Measurements from ENCODE around the gene CC2D1A. TPM values are rescaled to one million over a fixed set of nuclear protein-coding genes. Genes with fewer than 3 reads are reported as not detected.

Gene CC2D1A
- total RNA-seq, 6 experiments from 2014 or later: 22.9 to 28.3 (median 25.5) TPM

GRCh38 chr19:13861714-13862531, 44.1 kb upstream of the CC2D1A start:
- Mint-ChIP-seq H3K27ac (peak overlapping the region; percentile 94), H3K9me3 (no peaks in the 10 kb centered on the region), H3K27me3 (ENCODE audit: insufficient read depth) (no peaks in the 10 kb centered on the region; the same call in 1 of the 2 replicates), H3K36me3 (ENCODE audit: low read depth) (no peaks in the 10 kb centered on the region), H3K4me3 (peak overlapping the region; percentile 89), H3K4me1 (ENCODE audit: low read depth) (peaks cover 55% of the 10 kb centered on the region)
- TF ChIP-seq CTCF (IDR thresholded peaks at IDR 0.05): peak; percentile 100
- peak; percentile 92 for DNase-seq

GRCh38 chr19:13864046-13864666, 41.8 kb upstream of the CC2D1A start:
- H3K4me1 Mint-ChIP-seq (ENCODE audit: low read depth): peaks cover 55% of the 10 kb centered on the region

GRCh38 chr19:13864667-13865570, 41.1 kb upstream of the CC2D1A start:
- peak overlapping the region; percentile 69 for H3K27ac Mint-ChIP-seq
- no peak for DNase-seq
- H3K36me3 Mint-ChIP-seq (ENCODE audit: low read depth): no peaks in the 10 kb centered on the region
- TF ChIP-seq CTCF (IDR thresholded peaks at IDR 0.05): no peak
- peak overlapping the region; percentile 81 for H3K4me3 Mint-ChIP-seq
- H3K9me3 Mint-ChIP-seq: no peaks in the 10 kb centered on the region
- peaks cover 48% of the 10 kb centered on the region for H3K4me1 Mint-ChIP-seq (ENCODE audit: low read depth)
- H3K27me3 Mint-ChIP-seq (ENCODE audit: insufficient read depth): no peaks in the 10 kb centered on the region; the same call in 1 of the 2 replicates

More at GRCh38 chr19:13864046-13864666, 41.8 kb upstream of the CC2D1A start:
- peak overlapping the region; percentile 69 for H3K27ac Mint-ChIP-seq
- no peaks in the 10 kb centered on the region for H3K36me3 Mint-ChIP-seq (ENCODE audit: low read depth)
- no peaks in the 10 kb centered on the region for H3K9me3 Mint-ChIP-seq
- peak overlapping the region; percentile 81 for H3K4me3 Mint-ChIP-seq
- no peak for TF ChIP-seq CTCF (IDR thresholded peaks at IDR 0.05)
- no peak for DNase-seq
- no peaks in the 10 kb centered on the region; the same call in 1 of the 2 replicates for H3K27me3 Mint-ChIP-seq (ENCODE audit: insufficient read depth)

- no peak for TF ChIP-seq CTCF (IDR thresholded peaks at IDR 0.05)
- no peaks in the 10 kb centered on the region for H3K9me3 Mint-ChIP-seq
- H3K4me1 Mint-ChIP-seq (ENCODE audit: low read depth): peaks cover 43% of the 10 kb centered on the region
- H3K27ac Mint-ChIP-seq: no peak overlapping the region
- no peak for DNase-seq
- H3K36me3 Mint-ChIP-seq (ENCODE audit: low read depth): no peaks in the 10 kb centered on the region
- no peaks in the 10 kb centered on the region; the same call in 1 of the 2 replicates for H3K27me3 Mint-ChIP-seq (ENCODE audit: insufficient read depth)
- peak overlapping the region; percentile 75 for H3K4me3 Mint-ChIP-seq
Observed at GRCh38 chr19:13865571-13866462, 40.2 kb upstream of the CC2D1A start.
